ENCODE results near the gene MOXD1.
"Not testable (repeated sequence)": the region's sequence is repeated elsewhere in the genome, so short reads cannot be mapped to it uniquely, and the experiment has no call there.

The MOXD1 gene

GRCh38 chr6:132344811-132345210, 56.5 kb downstream of the MOXD1 start:
- DNase-seq, result no peak

GRCh38 chr6:132341646-132342045, 59.6 kb downstream of the MOXD1 start:
- DNase-seq, result no peak

- no peak for DNase-seq
These were observed 66.8 kb downstream of the MOXD1 start for GRCh38 chr6:132334521-132334885.

GRCh38 chr6:132333639-132334520, 67.4 kb downstream of the MOXD1 start:
- no peak for DNase-seq

- DNase-seq, result no peak
These were observed 70.5 kb downstream of the MOXD1 start for GRCh38 chr6:132330759-132331158.

GRCh38 chr6:132322398-132322797, 78.9 kb downstream of the MOXD1 start:
- no peak for DNase-seq

- DNase-seq, result no peak
These were observed 81.3 kb downstream of the MOXD1 start for GRCh38 chr6:132320007-132320406.

- DNase-seq, result no peak
These were observed 84.3 kb downstream of the MOXD1 start for GRCh38 chr6:132316970-132317369.

GRCh38 chr6:132314432-132314831, 86.8 kb downstream of the MOXD1 start:
- DNase-seq, result peak; percentile 29

GRCh38 chr6:132310921-132311320, 90.4 kb downstream of the MOXD1 start:
- DNase-seq, result no peak

GRCh38 chr6:132310151-132310550, 91.1 kb downstream of the MOXD1 start:
- DNase-seq, result not testable (repeated sequence)

GRCh38 chr6:132304891-132305305, 96.4 kb downstream of the MOXD1 start:
- no peak for DNase-seq

- DNase-seq, result no peak
These were observed 100.8 kb downstream of the MOXD1 start for GRCh38 chr6:132300323-132300949.

- no peak for DNase-seq
These were observed 102.8 kb downstream of the MOXD1 start for GRCh38 chr6:132298344-132298949.

- DNase-seq, result no peak
These were observed 111.5 kb downstream of the MOXD1 start for GRCh38 chr6:132289756-132290155.

GRCh38 chr6:132287101-132287500, 114.2 kb downstream of the MOXD1 start:
- DNase-seq, result no peak

- DNase-seq, result no peak
These were observed 114.8 kb downstream of the MOXD1 start for GRCh38 chr6:132286298-132287019.

GRCh38 chr6:132285004-132285780, 116.1 kb downstream of the MOXD1 start:
- DNase-seq, result no peak

- DNase-seq, result no peak
These were observed 118.6 kb downstream of the MOXD1 start for GRCh38 chr6:132282696-132283095.

GRCh38 chr6:132280436-132280835, 120.8 kb downstream of the MOXD1 start:
- DNase-seq, result no peak

GRCh38 chr6:132279592-132280139, 121.6 kb downstream of the MOXD1 start:
- peak; percentile 42 for DNase-seq
